ENCODE data around the gene ADRA1B.

The ADRA1B gene

GRCh38 chr5:160020964-160021363, 104.7 kb downstream of the ADRA1B start:
- DNase-seq, result no peak

GRCh38 chr5:160021831-160022446, 105.7 kb downstream of the ADRA1B start:
- DNase-seq, result peak; percentile 64

Measured in fibroblast of skin of abdomen (primary cell).